B cell (primary cell): Measurements from ENCODE around the gene CALCOCO2. TPM values are rescaled to one million over a fixed set of nuclear protein-coding genes. Genes with fewer than 3 reads are reported as not detected.
"Not testable (repeated sequence)": the region's sequence is repeated elsewhere in the genome, so short reads cannot be mapped to it uniquely, and the experiment has no call there.

Experiments
- ATAC-seq: fragments of 200-7000 bp; cut with Tn5 transposase; one replicate; pipeline ENCODE4 v1.10.0; 2021; ENCODE audit warnings: low read depth, mild to moderate bottlenecking, moderate number of reproducible peaks, moderate library complexity
- CTCF ChIA-PET: fragments of 350-600 bp; sonication (Branson Sonifier 250); formaldehyde crosslinking; loops from one replicate; lab custom pipeline; 2021; ENCODE audit warnings: antibody characterized with exemption, inconsistent platforms; lab: Charles Lee
- POLR2A ChIA-PET: fragments of 350-600 bp; sonication (Branson Sonifier 250); formaldehyde crosslinking; loops from one replicate; lab custom pipeline; 2021; ENCODE audit warnings: antibody characterized with exemption; lab: Charles Lee
- DNase-seq: peaks from one replicate; pipeline ENCODE4 v3.0.0; 2013
- H2AFZ ChIP-seq: 2 replicates; pipeline ENCODE4 v1.6.1; 2012; ENCODE audit warnings: mild to moderate bottlenecking, low read depth, low read length; ENCODE audit not compliant: insufficient read depth, poor library complexity, severe bottlenecking
- H3K27ac ChIP-seq, 2 donors: 1 replicate in 1 of 2; 2 replicates in 1 of 2; pipeline ENCODE4 v1.5.1; 2012 to 2013; ENCODE audit warnings: low read length in 2 of 2, mild to moderate bottlenecking in 2 of 2, moderate library complexity in 1 of 2
- H3K27me3 ChIP-seq, 4 experiments: fragments of 200-600 bp in 1 of 4; sonication (generic) in 1 of 4; replicated peaks in 1 of 4; 1 replicate in 2 of 4; 2 replicates in 2 of 4; pipeline versions ENCODE4 v1.6.1 to v1.7.0; 2013 to 2016; ENCODE audit warnings: low read length in 3 of 4, mild to moderate bottlenecking in 2 of 4, mixed read lengths in 1 of 4, moderate library complexity in 1 of 4; ENCODE audit not compliant: insufficient read depth in 4 of 4, control insufficient read depth in 3 of 4; ENCODE audit errors: control extremely low read depth in 1 of 4
- H3K36me3 ChIP-seq, 2 experiments: replicated peaks in 1 of 2; 1 replicate in 1 of 2; 2 replicates in 1 of 2; pipeline versions ENCODE4 v1.6.1 to v1.7.1; 2013; ENCODE audit warnings: low read length in 1 of 2; ENCODE audit not compliant: insufficient read depth in 2 of 2, control insufficient read depth in 1 of 2; ENCODE audit errors: control extremely low read depth in 1 of 2, extremely low read depth in 1 of 2
- H3K4me1 ChIP-seq, 2 donors: fragments of 200-600 bp in 1 of 2; sonication (generic) in 1 of 2; 1 replicate in 1 of 2; 2 replicates in 1 of 2; pipeline versions ENCODE4 v1.5.1 to v1.6.1; 2013 to 2017; ENCODE audit warnings: low read length in 2 of 2; ENCODE audit not compliant: control insufficient read depth in 2 of 2, insufficient read depth in 2 of 2
- H3K4me2 ChIP-seq: replicated peaks from 2 replicates; pipeline ENCODE3; 2012; ENCODE audit warnings: mild to moderate bottlenecking, low read depth, low read length; ENCODE audit not compliant: poor library complexity, severe bottlenecking
- H3K4me3 ChIP-seq, 5 experiments: fragments of 200-600 bp in 1 of 5; sonication (generic) in 1 of 5; 1 replicate in 3 of 5; 2 replicates in 2 of 5; pipeline versions ENCODE4 v1.5.1 to v1.7.0; 2011 to 2016; ENCODE audit warnings: low read length in 4 of 5, mild to moderate bottlenecking in 4 of 5, low read depth in 2 of 5, control low read depth in 1 of 5, moderate library complexity in 1 of 5; ENCODE audit not compliant: insufficient read depth in 1 of 5; ENCODE audit errors: control extremely low read depth in 1 of 5, extremely low read depth in 1 of 5
- H3K79me2 ChIP-seq: fragments of 200-600 bp; sonication (generic); one replicate; pipeline ENCODE4 v1.6.0; 2016; ENCODE audit warnings: low read length; ENCODE audit not compliant: control insufficient read depth, insufficient read depth
- H3K9ac ChIP-seq: fragments of 200-600 bp; sonication (generic); 2 replicates; pipeline ENCODE4 v1.6.1; 2017; ENCODE audit warnings: mild to moderate bottlenecking, low read length, moderate library complexity
- H3K9me3 ChIP-seq, 3 donors: one replicate each; pipeline versions ENCODE4 v1.6.1 to v1.7.1; 2013; ENCODE audit warnings: low read length in 2 of 3; ENCODE audit not compliant: control insufficient read depth in 2 of 3, insufficient read depth in 1 of 3; ENCODE audit errors: control extremely low read depth in 1 of 3
- H4K20me1 ChIP-seq: 2 replicates; pipeline ENCODE4 v1.6.0; 2012; ENCODE audit warnings: mild to moderate bottlenecking, low read length; ENCODE audit not compliant: insufficient read depth, control insufficient read depth, poor library complexity, severe bottlenecking
- H3K27ac Mint-ChIP-seq: one replicate; pipeline ENCODE4 v1.8.0; 2021; ENCODE audit warnings: mixed read lengths
- H3K27me3 Mint-ChIP-seq: one replicate; pipeline ENCODE4 v1.8.0; 2021; ENCODE audit warnings: mixed read lengths
- H3K4me1 Mint-ChIP-seq: one replicate; pipeline ENCODE4 v1.8.0; 2021; ENCODE audit warnings: mixed read lengths
- H3K4me3 Mint-ChIP-seq: one replicate; pipeline ENCODE4 v1.8.0; 2021; ENCODE audit warnings: mixed read lengths
- H3K9me3 Mint-ChIP-seq: one replicate; pipeline ENCODE4 v1.8.0; 2022; ENCODE audit warnings: mixed read lengths; ENCODE audit not compliant: insufficient read depth
- EZH2 ChIP-seq: IDR thresholded peaks from 2 replicates; pipeline ENCODE4 v1.6.1; 2012; ENCODE audit warnings: borderline replicate concordance, low read depth, mild to moderate bottlenecking, moderate library complexity, low read length; ENCODE audit not compliant: insufficient read depth, poor library complexity, severe bottlenecking
- WGBS: methylation state at CpG from one replicate; pipeline ENCODE4 v1.1.5; 2013; ENCODE audit warnings: missing lambda C conversion rate; ENCODE audit not compliant: insufficient coverage; 5-methylcytosine and 5-hydroxymethylcytosine counted together
- intact Hi-C: fragments of 100-400 bp; cut with micrococcal nuclease; formaldehyde crosslinking; loops from one replicate; pipeline ENCODE4 v1.10.0; 2022
- polyA plus RNA-seq: library from polyadenylated mRNA; depleted of rRNA; stranded (reverse); fragments of >200 nt; gene quantifications from 2 replicates; pipeline ENCODE4 v1.2.3, GENCODE V29; 2012
- total RNA-seq, 2 donors: library from RNA; stranded (reverse); fragments of 120-200 nt in 1 of 2; gene quantifications; 1 replicate in 1 of 2; 2 replicates in 1 of 2; pipeline versions ENCODE4 v1.2.3 to v1.2.4, GENCODE V29; 2013 to 2022
- TF ChIP-seq, protein P1 (sequence below): fragments of 200-600 bp; IDR thresholded peaks from one replicate; pipeline ENCODE4 v1.8.0; 2022; ENCODE audit warnings: antibody characterized with exemption, mild to moderate bottlenecking

Gene CALCOCO2
- total and polyA plus RNA-seq, 2 donors (not counting 1 experiment from before 2014, with no cell fraction given), result 49.6 to 148 TPM

DNA sequence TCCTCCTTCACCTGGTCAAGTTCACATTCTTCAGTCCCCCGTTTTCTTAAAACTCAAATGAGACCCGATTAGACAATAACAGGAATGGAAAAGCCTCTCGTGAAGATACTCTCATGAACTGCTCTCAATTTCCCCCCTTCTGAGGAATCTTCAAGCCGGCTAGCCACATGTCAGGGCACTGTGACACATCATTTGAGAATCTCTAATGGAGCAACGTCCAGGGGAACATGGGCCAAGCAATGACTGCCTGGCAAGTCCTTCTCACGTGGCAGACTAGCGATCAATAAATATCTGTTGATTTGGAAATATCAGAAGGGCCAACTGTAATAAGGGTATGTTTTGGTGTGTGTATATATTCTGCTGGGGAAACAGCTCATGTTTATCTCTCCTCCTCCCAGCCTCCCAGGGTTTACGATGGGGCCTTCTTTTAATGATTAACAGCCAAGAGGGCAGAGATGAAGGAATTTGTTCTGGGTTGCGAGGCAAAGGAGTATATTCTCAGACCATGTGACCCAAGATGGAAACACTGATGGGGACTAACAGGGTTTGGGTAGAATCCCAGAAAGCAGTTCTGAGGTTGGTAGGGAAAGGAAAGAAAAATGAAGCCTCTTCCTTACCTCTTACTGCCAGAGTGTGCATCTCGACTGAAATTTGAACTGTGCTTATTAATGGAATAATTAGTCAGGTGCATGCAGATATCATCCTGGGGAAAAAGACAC lies 35.2 kb upstream of the CALCOCO2 start:
- Histone ChIP-seq H3K4me3 (no peak overlapping the region), H3K27ac (no peak overlapping the region), H3K27me3 (peaks cover 0 to 8% (median 4%) of the 10 kb centered on the region in 4 experiments), H3K4me1 (peaks cover 0 to 16% of the 10 kb centered on the region in 2 donors), H3K9ac (no peak overlapping the region), H3K79me2 (no peaks in the 10 kb centered on the region), H3K9me3 (no peaks in the 10 kb centered on the region), H3K4me2 (no peak overlapping the region), H2AFZ (no peak overlapping the region), H4K20me1 (no peaks in the 10 kb centered on the region), H3K36me3 (no peaks in the 10 kb centered on the region)
- Mint-ChIP-seq H3K4me1 (peaks cover 3% of the 10 kb centered on the region), H3K9me3 (no peaks in the 10 kb centered on the region), H3K27me3 (peaks cover 44% of the 10 kb centered on the region), H3K27ac (no peak overlapping the region), H3K4me3 (no peak overlapping the region)
- DNase-seq, result no peak
- WGBS, result 95% methylated on average over 8 of the region's 10 CpGs
- intact Hi-C loops, result no loop called here
- POLR2A ChIA-PET, result no interaction called here
- no peak for ATAC-seq
- CTCF ChIA-PET, result no interaction called here
- TF ChIP-seq, protein P1, sequence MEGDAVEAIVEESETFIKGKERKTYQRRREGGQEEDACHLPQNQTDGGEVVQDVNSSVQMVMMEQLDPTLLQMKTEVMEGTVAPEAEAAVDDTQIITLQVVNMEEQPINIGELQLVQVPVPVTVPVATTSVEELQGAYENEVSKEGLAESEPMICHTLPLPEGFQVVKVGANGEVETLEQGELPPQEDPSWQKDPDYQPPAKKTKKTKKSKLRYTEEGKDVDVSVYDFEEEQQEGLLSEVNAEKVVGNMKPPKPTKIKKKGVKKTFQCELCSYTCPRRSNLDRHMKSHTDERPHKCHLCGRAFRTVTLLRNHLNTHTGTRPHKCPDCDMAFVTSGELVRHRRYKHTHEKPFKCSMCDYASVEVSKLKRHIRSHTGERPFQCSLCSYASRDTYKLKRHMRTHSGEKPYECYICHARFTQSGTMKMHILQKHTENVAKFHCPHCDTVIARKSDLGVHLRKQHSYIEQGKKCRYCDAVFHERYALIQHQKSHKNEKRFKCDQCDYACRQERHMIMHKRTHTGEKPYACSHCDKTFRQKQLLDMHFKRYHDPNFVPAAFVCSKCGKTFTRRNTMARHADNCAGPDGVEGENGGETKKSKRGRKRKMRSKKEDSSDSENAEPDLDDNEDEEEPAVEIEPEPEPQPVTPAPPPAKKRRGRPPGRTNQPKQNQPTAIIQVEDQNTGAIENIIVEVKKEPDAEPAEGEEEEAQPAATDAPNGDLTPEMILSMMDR, result no peak
- TF ChIP-seq EZH2, result no peak

DNA sequence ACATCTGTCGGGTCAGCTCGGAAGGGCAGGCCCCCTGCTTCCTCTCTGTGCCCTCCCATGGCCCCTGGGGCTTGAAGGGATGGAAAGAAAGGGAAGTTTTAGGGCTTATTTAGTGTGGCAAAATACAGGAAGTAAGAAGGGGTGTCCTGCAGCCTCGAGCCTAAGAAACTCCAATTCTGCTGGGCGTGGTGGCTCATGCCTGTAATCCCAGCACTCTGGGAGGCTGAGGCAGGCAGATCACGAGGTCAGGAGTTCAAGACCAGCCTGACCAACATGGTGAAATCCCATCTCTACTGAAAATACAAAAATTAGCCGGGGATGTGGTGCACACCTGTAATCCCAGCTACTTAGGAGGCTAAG lies 34.7 kb upstream of the CALCOCO2 start:
- H3K9ac ChIP-seq, H3K27me3 ChIP-seq, CTCF ChIA-PET, H3K4me2 ChIP-seq, intact Hi-C loops, POLR2A ChIA-PET, H3K9me3 Mint-ChIP-seq, H3K4me3 Mint-ChIP-seq, H3K27ac Mint-ChIP-seq, H3K4me1 Mint-ChIP-seq, ATAC-seq, H3K27ac ChIP-seq, H2AFZ ChIP-seq, H3K4me3 ChIP-seq, H3K79me2 ChIP-seq, H3K36me3 ChIP-seq, H3K9me3 ChIP-seq, DNase-seq, H4K20me1 ChIP-seq: not testable (repeated sequence)
- 7% methylated on average over 4 of the region's 6 CpGs for WGBS
- peaks cover 0 to 15% of the 10 kb centered on the region in 2 donors for H3K4me1 ChIP-seq
- peaks cover 42% of the 10 kb centered on the region for H3K27me3 Mint-ChIP-seq
